GM04504 (cell line): ENCODE measurements around the gene IPCEF1.
"Not testable (repeated sequence)": the region's sequence is repeated elsewhere in the genome, so short reads cannot be mapped to it uniquely, and the experiment has no call there.

Experiments
- DNase-seq: peaks from one replicate; pipeline ENCODE4 v3.0.0-alpha.2; 2012; ENCODE audit warnings: low read depth

IPCEF1 gene

DNA sequence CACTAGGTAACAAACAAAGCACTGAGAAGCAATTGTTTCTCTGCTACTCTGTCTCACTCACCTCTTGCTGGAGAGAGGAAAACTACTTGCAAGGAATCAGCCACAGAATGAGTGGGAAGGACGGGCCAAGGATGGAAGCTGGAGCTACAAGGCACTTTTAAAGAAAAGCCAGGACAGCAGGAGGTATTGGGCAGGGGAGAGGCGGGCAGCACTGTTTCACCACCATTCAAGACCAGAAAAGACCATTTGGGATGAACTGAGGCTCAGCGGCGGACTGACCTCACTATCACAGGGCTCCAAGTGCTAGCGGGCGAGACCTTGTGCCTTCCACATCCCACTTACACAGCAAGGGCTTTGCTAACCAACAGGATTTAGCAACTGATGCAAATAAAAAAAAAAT is 137.4 kb downstream of the IPCEF1 start:
- DNase-seq, result no peak

DNA sequence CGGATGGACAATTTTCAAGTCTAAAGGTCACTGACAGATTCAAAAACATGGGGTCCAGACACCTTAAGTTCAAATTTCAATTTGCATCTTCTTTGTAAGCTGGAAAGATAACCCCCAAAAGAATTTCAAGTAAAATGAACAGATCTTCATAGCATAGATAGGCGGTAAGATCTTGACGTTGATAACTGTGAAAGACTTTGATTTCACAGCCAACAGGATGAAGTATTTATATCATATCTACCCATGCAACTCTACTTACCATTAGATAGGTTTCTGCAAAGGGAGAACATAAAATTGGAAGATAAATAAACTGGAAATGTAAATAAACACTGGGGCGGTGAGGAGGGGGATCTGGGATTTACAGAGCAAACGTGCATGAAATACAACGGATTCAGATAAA is 137.8 kb downstream of the IPCEF1 start:
- DNase-seq, result no peak

DNA sequence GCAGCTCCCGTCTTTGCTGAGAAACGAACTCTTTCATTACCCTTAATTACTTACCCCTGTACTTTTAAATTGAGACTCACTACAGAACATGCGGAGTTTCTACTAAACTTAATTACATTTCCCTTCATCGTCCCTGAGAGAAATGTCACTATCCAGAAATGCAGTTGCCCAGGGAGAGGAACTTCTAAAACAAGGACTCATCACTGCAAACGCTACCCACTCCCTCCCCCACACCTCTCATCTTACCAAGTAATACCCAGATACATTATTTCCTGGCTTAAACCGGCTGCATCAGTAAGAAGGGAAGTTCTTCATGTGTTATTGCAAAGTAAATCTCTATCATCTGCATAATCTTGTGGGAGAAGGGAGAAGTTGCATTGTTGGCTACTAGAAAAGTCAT is 138.3 kb downstream of the IPCEF1 start:
- no peak for DNase-seq

DNA sequence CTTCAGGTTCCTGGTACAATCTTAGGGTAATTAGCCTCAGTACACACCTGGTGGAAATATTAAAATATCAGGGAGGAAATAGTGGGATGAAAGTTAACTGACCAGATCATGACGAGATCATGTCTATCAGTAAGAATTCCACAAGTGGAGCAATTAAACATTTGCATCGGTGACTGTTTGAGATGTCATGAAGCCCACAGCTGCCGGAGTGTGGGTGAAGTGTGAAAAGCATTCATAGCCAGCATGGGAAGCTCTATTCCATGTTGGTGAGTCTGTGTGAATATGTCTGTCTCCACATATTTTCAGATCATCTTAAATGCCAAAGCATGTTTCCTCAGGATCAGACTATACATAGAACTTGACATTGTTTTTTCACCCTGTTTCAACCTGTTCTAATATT is 142.8 kb downstream of the IPCEF1 start:
- no peak for DNase-seq

DNA sequence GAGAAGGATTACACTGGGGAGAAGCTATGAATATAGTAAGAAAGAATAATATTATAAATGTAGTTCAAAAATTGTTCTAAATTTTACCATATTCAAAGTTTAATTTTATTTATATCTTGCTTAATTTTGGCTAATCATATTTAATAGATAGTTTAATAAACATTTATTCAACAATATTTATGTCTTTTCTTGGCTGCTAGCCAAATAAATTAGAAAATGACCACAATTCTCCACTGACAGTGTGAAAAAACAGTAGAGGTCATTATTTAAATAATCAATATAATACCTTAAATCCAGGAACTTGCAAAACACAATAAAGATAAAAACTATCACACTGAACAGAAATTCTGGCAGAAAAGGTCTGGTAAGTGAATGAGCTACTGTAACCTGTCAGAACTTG is 145.9 kb downstream of the IPCEF1 start:
- DNase-seq, result no peak

DNA sequence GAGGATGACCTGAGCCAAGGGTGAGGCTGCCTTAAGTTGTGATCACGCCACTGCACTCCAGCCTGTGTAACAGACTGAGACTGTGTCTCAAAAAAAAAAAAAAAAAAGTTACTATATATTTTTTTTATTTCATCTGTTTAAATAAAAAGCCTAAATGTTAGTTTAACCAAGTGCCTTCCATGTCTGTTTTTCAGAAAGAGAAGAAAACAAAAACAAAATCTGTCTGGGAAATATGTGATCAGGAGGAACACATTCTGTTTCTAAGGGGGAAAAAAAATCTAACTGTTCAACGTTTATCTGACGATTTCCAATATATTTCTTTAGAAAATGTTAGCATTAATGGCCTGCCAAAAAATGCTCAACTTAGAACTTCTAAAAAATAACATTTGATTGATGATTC is 147.0 kb downstream of the IPCEF1 start:
- DNase-seq, result no peak

DNA sequence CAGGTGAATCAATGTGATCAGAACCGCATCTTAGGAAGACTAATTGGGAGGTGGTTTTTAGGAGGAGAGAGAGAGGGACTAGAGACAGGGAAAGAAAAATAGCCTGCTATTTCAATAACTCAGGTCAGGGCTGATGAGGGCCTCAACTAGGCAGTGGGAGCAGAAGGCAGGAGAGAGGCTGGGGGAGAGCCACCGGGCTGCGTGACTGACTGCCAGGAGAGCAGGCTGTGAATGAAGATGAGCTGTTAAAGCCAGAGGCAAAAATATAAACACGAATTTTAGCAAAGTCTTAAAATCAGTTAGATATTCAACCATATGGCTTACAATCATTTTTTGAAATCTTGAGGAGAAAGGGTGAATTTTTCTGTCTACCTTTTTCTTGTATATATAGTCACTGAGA is 149.6 kb downstream of the IPCEF1 start:
- no peak for DNase-seq

DNA sequence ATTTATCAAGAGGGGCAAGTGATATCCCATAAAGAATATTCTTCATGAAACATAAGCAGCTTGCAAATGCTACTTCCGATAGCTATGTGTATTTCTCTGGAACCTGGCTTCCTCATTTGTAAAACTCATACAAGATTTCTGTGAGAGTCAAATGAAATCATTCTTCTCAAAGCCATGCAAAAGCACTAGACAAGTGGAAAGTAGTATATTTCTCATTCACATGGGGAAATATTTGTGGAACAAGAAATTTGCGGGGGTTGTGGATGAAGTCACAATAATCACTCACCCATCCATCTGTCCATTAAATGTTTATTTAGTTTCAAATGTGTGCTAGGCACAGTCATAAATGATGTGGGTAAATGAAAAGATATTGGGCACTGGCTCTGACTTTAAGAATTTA is 150.5 kb downstream of the IPCEF1 start:
- DNase-seq, result no peak

DNA sequence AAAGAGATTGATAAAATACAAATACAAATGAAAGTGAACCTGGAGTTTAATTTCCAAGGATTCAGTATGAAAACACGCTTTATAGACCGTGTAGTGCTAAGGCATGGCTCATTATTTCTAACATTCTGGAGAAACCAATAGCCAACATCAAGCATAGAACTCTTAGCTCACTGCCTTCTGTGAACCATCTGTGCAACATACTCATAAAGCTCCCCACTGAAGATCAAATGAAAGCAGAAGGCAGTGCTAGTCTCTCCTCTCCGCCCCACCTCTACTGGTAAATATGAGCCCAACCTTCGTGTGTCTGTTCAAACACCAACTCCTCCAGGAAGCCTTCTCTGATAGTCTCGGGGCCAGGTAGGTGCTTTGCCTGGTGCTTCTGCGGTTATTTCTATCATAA is 153.6 kb downstream of the IPCEF1 start:
- DNase-seq, result no peak

DNA sequence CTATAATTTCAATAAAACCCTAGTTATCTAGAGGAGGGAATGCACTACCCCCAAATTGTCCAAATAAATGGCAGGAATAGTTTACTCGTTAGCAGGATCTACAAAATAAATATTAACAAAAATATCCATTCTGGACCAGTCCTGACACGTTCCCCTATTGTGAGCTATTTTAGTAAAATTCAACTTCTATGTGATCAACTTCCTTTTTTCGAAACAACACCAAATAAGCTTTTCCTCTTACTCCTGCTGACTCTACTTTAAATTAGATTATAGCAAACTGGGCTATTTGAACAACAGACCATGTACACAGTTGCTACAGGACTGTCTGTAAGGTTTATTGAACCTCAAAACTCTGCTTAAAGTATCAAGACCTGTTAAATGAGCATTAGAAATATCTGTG is 154.3 kb downstream of the IPCEF1 start:
- DNase-seq, result no peak

DNA sequence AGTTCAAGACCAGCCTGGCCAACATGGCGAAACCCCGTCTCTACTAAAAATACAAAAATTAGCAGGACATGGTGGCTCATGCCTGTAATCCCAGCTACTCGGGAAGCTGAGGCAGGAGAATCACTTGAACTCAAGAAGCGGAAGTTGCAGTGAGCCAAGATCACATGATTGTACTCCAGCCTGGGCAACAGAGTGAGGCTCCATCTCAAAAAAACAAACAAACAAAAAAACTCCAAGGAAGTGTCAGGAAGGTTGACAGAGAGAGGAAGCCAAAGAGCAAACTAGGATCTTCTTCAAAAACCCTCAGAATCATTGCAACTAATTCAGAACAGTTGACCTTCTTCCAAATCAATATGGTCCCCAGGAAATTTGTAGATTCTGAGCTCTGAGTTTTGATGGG is 154.9 kb downstream of the IPCEF1 start:
- not testable (repeated sequence) for DNase-seq

DNA sequence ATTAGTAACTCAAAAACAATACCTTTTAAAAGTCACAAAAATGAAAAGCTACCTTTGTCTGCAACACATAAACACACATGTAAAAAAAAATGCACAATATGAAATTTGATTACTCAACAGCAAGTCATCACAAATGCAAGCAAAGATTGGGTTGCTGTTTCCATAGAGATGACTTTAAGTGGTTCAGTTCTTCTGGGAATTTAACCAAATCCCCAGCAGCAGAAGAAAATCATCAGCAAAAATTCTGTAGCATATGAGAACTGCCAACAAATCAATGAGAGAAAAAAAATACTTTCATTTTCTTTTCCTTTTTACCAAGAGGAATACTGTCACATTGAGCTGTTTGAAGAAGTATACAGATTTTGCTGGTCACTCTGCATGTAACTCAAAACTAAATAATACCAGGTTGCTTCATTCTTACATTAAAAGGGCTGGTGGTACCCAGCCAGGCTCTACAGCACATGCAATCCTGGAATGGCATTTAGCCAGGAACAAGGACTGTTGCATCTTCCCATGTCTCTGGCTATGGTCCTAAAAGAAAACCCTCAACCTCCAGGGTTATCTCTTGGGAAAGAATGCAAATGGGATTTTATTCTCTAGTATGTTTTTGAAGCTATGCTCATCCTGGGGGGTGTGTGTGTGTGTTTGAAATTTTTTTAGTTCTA is 159.3 kb downstream of the IPCEF1 start:
- DNase-seq, result peak; percentile 26

DNA sequence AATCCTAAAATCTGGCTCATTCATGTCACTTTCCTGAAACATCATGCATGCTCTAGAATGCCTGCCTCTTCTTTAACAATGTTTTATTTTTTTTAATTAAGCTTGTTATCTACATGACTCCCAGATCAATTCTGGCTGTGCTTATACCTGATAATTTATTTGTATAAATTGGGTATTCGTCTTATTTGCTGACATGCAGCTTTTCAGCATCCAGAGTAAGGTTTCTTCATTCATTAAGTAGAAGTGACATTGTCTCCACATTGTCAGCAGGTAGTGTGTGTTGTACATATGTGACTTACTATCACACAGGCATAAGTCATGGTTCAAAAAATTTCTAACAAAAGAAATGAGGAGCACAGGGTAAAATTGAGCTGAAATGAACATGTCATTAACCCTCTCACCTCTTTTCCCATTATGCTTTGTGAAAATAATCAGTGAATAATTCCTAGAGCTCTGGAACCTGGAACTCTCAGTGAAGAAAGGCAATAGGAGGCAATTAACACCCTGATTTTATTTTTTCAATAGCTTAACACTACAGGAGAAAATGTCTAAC is 160.2 kb downstream of the IPCEF1 start:
- DNase-seq, result no peak

DNA sequence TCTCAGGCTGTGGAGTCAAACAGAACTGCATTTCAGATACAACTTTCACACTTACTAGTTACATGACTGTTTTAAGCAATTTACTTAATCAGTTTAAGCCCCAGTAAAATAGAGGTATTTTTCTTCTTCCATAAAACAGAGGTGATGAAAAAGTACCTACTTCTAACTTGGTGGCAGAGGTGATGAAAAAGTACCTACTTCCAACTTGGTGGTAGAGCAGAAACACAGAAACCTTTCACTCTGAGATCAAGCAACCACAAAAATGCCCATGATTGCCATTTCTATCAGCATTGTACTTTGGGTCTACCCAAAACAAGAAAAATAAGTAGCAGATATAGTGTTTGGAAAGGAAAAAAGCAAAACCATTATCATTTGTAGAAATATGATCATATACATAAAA is 168.9 kb downstream of the IPCEF1 start:
- DNase-seq, result no peak

DNA sequence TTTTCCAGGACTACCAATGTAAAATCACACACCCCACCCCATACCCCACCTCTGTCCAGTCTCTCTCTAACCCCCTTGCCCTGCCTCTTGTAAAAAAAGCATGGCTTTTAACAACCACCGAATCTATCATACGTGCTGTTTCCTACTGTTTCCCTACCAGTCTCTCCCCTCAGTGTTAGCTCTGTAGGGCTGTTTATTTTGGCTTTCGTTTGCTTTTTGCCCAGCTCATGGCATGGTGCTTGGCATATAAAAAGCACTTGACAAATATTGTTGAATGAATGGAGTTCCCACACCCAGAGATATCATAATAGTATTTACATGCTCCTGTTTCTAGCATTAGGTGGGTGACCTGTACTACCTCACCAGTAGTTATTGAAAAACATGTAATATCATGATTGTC is 169.4 kb downstream of the IPCEF1 start:
- DNase-seq, result no peak

DNA sequence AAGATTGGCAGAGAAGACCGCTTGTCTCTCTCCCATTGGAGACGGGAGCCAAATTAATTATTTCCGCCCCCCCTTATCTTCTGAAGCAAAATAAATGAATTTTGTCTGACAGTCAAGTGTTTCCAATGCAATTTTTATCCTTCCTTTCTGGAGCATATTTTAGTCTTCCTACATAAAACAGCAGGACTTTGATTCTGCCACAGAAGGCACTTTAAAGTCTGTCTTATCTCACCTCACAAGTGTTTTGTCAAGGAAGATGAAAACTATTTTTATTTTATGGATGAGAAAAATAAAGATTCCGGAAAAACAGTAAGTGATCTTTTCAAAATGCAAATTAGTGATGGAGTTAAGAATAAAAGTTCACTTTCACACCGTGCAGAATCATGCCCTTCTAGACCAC is 177.2 kb downstream of the IPCEF1 start:
- DNase-seq, result no peak

DNA sequence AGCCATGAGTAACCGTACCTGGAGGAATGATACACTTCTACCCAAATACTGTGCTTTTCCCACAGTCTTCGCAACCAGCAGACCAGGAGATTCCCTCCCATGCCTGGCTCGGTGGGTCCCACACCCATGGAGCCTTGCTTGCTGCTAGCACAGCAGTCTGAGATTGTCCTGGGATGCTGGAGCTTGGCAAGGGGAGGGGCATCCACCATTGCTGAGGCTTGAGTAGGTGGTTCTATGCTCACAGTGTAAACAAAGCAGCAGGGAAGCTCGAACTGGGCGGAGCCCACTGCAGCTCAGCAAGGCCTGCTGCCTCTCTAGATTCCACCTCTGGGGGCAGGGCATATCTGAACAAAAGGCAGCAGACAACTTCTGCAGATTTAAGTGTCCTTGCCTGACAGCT is 184.2 kb downstream of the IPCEF1 start:
- DNase-seq, result not testable (repeated sequence)

DNA sequence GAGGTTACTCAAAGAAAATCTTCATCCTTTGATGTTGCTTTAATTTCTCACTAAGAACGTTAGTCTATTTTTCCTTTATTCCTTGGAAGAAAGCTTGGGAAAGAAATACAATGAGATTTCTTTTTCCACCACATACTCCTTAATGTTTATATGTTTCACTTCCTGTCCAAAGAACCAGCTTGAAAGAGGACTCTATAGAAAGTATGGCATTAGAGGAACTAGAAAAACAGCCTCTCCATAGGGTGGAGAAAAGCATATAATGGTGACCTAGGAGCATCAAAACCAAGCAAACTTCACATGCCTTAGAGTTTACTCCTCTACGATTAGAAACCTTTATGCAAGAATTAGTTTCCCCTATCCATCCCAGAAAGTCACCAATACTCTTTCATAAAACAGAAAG is 186.5 kb downstream of the IPCEF1 start:
- DNase-seq, result no peak

DNA sequence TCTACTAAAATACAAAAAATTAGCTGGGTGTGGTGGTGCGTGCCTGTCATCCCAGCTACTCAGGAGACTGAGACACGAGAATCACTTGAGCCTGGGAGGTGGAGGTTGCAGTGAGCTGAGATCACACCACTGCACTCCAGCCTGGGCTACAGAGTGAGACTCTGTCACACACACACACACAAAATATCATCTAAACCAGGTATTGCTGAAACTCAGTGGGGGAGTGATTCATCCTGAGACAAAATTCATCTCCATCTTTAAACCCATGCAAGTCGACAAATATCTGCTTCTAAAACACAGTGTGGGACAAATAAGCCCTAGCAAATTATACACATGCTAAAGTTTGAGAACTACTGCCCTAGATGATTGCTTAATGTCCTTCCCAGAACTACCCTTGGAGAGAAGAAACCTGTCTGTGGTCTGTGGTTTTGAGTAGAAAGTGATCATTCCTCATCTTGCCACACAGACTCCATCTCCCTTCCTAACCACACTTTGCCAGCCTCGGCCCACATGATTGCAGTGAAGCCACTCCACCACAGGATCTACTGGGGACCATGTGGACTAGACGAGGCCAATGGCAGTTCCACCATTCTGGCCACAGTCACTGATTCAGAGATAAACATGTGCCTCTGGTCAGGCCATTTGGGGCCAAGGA is 187.3 kb downstream of the IPCEF1 start:
- no peak for DNase-seq

DNA sequence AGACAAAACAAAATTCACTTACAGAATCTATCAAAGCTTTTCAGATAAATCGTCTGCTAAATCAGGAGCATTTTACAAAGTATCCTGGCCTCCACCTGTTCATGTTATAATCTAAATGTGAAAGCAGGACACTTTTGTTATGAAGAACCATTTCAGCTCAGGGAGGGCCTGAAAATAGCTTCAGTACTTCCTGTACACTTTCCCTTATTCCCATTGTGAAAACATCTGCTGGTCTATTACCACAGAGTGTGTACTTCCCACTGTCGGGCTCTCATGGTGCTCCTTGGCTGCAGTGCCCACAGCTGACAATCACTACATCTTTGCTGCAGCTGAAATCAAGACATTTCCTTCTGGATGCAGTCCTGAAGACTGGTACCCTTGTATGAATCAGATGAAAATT is 189.5 kb downstream of the IPCEF1 start:
- no peak for DNase-seq

DNA sequence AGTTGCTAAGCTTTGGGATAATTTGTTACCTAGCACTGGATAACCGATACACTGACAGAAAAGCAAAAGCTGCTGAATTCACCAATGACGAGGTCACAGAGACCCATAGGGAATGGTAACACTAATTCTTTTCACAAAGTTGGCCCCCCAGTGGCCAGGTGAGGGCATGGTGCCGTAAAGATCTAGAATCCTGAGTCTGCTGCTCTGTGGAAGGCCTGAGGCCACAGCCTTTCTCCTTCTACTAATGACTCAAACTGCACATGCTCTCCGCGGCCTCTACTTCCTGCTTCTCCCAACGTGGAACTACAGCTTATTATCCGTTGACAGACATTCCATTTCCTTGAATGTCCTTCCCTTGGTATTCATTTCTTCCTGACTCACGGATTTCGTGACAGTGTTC is 190.5 kb downstream of the IPCEF1 start:
- DNase-seq, result no peak

DNA sequence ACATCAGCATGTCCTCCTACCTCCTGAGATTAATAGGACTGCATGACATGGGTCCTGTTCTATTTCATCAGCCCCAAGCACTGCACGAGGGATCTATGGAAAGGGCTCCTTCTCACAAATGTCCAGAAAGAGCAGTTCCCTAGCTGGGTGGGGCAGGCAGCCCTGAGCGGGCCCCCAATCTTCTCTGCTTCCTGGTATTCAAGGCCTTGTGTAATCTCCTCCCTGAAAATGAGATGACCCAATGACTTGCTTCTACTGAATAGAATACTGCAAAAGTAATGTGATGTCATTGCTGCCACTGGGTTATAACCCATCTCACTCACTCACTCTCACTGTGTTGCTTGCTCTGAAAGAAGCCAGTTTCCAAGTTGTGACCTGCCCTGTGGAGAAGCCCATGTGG is 191.1 kb downstream of the IPCEF1 start:
- DNase-seq, result no peak

DNA sequence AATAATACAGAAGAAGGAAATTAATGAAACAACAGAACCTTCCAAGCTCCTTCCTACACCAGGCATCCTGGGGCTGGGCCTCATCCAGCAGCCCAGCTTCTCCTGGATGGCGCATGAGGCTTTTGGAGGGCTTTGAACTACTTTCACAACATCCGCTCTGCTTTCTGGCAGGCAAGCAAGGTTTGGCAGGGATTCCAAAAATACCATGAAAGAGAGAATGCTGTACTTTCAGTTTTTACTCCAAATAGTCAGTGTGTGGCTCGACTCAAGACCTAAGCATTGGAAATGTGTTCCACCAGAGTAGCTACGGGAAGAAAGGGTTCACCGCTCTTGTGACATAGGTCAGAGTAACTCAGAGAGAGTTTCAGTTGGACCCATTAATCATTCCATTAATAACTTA is 192.2 kb downstream of the IPCEF1 start:
- peak; percentile 45 for DNase-seq

DNA sequence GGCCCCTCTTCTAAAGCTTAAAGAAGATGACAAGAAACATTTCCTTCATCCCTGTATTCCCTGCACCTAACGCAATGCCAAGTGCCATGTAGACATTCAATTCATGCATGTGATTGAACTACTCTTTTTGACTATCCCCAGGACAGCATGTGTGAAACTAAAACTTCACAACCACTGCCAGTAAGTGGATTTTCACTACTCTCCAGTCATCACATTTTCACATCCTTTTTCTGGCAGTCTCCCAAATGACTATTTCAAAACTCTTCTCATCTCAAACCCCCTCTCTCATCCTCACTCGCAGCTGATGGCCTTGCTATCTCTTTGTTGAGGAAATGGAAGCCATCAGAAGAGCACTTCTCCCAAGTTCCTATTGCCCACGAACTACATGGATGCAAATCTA is 194.9 kb downstream of the IPCEF1 start:
- DNase-seq, result no peak
